Measurements from ENCODE around the gene CDV3. TPM values are rescaled to one million over a fixed set of nuclear protein-coding genes. Genes with fewer than 3 reads are reported as not detected.
"Not testable (repeated sequence)": the region's sequence is repeated elsewhere in the genome, so short reads cannot be mapped to it uniquely, and the experiment has no call there.

CDV3 gene, protein sequence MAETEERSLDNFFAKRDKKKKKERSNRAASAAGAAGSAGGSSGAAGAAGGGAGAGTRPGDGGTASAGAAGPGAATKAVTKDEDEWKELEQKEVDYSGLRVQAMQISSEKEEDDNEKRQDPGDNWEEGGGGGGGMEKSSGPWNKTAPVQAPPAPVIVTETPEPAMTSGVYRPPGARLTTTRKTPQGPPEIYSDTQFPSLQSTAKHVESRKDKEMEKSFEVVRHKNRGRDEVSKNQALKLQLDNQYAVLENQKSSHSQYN
- total RNA-seq, result 275 TPM
- polyA plus RNA-seq, result 10 to 100 TPM; 43.6 to 91.2 (median 60.1) TPM

DNA sequence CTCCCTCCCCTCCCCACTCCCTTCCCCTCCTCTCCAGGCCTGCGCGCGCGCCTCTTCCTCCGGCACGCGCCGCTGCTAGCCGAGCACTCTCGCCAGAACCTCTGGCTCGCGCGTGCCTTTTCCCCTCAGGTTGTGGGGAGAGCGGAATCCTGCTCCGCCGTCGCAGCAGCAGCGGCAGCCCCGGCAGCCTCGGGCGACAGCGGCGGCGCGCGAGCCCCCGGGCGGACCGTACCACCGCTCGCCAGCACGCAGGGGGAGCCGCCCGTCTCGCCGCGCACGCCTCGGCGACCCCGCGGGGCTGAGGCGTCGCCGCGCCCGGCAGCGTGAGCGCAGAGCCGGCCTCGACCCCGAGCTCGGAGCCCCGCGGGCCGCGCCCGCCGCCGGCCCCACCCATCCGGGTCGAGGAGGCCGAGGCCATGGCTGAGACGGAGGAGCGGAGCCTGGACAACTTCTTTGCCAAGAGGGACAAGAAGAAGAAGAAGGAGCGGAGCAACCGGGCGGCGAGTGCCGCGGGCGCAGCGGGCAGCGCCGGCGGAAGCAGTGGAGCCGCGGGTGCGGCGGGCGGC, at the start of gene CDV3:
Gene CDV3 (plus strand): TSS at position 58 of the 566 bp plus-strand sequence. CDS start 359 bp downstream, at position 417.
- peak within 1 kb of the TSS; percentile 99 for H3K27ac Mint-ChIP-seq
- peaks cover 56% of the 10 kb centered on the region for H3K4me1 ChIP-seq (ENCODE audit: control insufficient read depth, insufficient read depth, low read length, poor library complexity, severe bottlenecking)
- peaks cover 30 to 64% (median 49%) of the 10 kb centered on the region in 4 donors for H3K4me1 Mint-ChIP-seq

DNA sequence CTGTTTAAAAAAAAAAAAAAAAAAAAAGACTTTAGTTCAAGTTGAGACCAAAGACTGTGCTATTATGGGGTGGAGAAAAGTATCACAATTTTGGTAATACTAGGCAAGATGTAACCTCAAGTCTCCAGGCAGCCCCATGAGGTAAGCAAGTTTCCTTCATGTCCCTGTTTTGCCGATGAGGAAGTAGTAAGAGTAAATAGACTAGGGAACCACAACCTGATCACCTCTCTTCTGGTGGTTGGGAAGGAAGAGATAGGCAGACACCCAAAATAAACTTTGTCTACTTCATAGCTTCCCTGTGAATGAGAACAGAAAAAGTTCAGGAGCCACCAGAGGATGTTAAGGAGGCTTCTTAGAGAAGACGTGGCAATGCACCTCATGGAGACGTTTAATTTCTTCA, 49.7 kb upstream of the CDV3 start:
- H3K27me3 ChIP-seq (ENCODE audit: control insufficient read depth, insufficient read depth, low read length); H3K4me3 ChIP-seq (ENCODE audit: low read depth, low read length); DNase-seq; ATAC-seq (ENCODE audit: low read depth in 2 of 2); H3K27me3 Mint-ChIP-seq; H3K36me3 ChIP-seq (ENCODE audit: control insufficient read depth, insufficient read depth, low read length); H3K9me3 ChIP-seq (ENCODE audit: control insufficient read depth in 2 of 2, low read length in 2 of 2); H3K4me1 Mint-ChIP-seq; H3K4me3 Mint-ChIP-seq; H3K4me1 ChIP-seq (ENCODE audit: control insufficient read depth, insufficient read depth, low read length, poor library complexity, severe bottlenecking); H3K36me3 Mint-ChIP-seq; H3K9me3 Mint-ChIP-seq; H3K27ac ChIP-seq (ENCODE audit: insufficient read depth, low read length, poor library complexity, severe bottlenecking): not testable (repeated sequence)
- H3K27ac Mint-ChIP-seq, result peak overlapping the region in 1 of 3 donors; percentile 48

More for the DNA sequence above, at the start of gene CDV3:
- Mint-ChIP-seq H3K36me3 (peaks cover 33% of the 10 kb centered on the region), H3K4me3 (peak within 1 kb of the TSS; percentile 92 to 97 (median 94)), H3K27me3 (no peaks in the 10 kb centered on the region), H3K9me3 (no peaks in the 10 kb centered on the region)
- no peak for DNase-seq
- Histone ChIP-seq H3K36me3 (ENCODE audit: control insufficient read depth, insufficient read depth, low read length) (peaks cover 25% of the 10 kb centered on the region), H3K27ac (ENCODE audit: insufficient read depth, low read length, poor library complexity, severe bottlenecking) (peak within 1 kb of the TSS; percentile 93), H3K4me3 (ENCODE audit: low read depth, low read length) (peak within 1 kb of the TSS; percentile 100), H3K9me3 (ENCODE audit: control insufficient read depth in 2 of 2, low read length in 2 of 2) (no peaks in the 10 kb centered on the region), H3K27me3 (ENCODE audit: control insufficient read depth, insufficient read depth, low read length) (no peaks in the 10 kb centered on the region)
- peak; percentile 54 to 56 for ATAC-seq (ENCODE audit: low read depth in 2 of 2)

DNA sequence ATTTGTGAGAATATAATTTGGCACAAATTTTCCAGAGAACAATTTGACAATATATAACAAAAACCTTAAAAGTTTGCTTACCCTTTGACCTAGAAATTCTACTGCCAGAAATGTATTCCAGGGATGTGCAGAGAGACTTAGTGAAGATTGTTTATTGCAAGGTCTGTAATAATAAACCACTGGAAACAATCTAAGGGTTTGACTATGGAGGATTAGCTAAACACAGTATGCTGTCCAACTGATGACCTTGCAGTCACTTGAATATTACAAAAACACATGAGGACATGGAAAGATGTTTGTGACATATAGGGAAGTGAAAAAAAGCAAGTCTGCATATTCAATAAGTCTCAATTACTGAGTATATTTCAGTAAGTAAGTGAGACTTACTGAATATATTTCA, 48.1 kb upstream of the CDV3 start:
- Mint-ChIP-seq H3K4me3 (no peak overlapping the region), H3K27me3 (peaks cover 5% of the 10 kb centered on the region), H3K27ac (no peak overlapping the region), H3K9me3 (peaks cover 0 to 4% (median 0%) of the 10 kb centered on the region in 7 donors), H3K36me3 (no peaks in the 10 kb centered on the region), H3K4me1 (peaks cover 0 to 2% (median 0%) of the 10 kb centered on the region in 4 donors)
- no peak overlapping the region for H3K4me3 ChIP-seq (ENCODE audit: low read depth, low read length)
- no peaks in the 10 kb centered on the region for H3K36me3 ChIP-seq (ENCODE audit: control insufficient read depth, insufficient read depth, low read length)
- no peak overlapping the region for H3K27ac ChIP-seq (ENCODE audit: insufficient read depth, low read length, poor library complexity, severe bottlenecking)
- H3K4me1 ChIP-seq (ENCODE audit: control insufficient read depth, insufficient read depth, low read length, poor library complexity, severe bottlenecking), result no peaks in the 10 kb centered on the region
- ATAC-seq (ENCODE audit: low read depth in 2 of 2) (no peak), DNase-seq (no peak)
- peaks cover 0 to 6% of the 10 kb centered on the region in 2 experiments for H3K9me3 ChIP-seq (ENCODE audit: control insufficient read depth in 2 of 2, low read length in 2 of 2)
- H3K27me3 ChIP-seq (ENCODE audit: control insufficient read depth, insufficient read depth, low read length), result no peaks in the 10 kb centered on the region

DNA sequence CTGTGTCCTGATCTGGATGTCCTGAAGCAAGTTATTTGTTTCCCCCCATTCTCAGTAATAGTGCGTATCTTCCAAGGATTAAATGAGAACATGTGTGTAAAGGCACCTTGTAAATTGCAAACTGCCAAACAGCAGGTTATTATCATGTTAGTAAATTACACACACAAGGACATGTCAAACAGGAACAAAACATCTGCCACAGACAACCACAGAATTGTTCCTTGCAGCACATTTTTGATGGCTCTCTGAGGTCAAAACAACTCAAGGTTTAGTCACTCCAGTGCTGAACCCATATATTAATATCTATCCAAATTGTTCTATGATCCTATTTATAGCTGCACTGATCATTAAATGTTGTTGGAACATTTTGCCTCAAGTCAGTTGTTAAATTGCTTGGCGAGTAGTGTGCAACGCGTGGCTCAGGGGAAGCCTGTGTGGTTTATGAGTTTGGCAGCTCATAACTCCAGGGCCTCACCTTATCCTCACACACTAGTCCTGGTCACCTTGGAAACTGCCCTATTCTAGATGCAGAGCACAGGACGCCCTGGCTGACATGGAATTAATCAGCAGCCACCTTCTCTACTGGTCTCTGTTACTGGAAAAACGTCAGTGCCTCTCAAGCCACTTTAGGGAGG, 46.3 kb upstream of the CDV3 start:
- H3K36me3 Mint-ChIP-seq, result no peaks in the 10 kb centered on the region
- H3K27me3 Mint-ChIP-seq, result peaks cover 5% of the 10 kb centered on the region
- no peak overlapping the region for H3K27ac Mint-ChIP-seq
- Histone ChIP-seq H3K27me3 (ENCODE audit: control insufficient read depth, insufficient read depth, low read length) (no peaks in the 10 kb centered on the region), H3K36me3 (ENCODE audit: control insufficient read depth, insufficient read depth, low read length) (no peaks in the 10 kb centered on the region), H3K9me3 (ENCODE audit: control insufficient read depth in 2 of 2, low read length in 2 of 2) (peaks cover 0 to 6% of the 10 kb centered on the region in 2 experiments), H3K27ac (ENCODE audit: insufficient read depth, low read length, poor library complexity, severe bottlenecking) (no peak overlapping the region), H3K4me1 (ENCODE audit: control insufficient read depth, insufficient read depth, low read length, poor library complexity, severe bottlenecking) (no peaks in the 10 kb centered on the region), H3K4me3 (ENCODE audit: low read depth, low read length) (no peak overlapping the region)
- peaks cover 0 to 4% (median 0%) of the 10 kb centered on the region in 7 donors for H3K9me3 Mint-ChIP-seq
- no peak overlapping the region for H3K4me3 Mint-ChIP-seq
- peaks cover 0 to 2% (median 0%) of the 10 kb centered on the region in 4 donors for H3K4me1 Mint-ChIP-seq
- ATAC-seq (ENCODE audit: low read depth in 2 of 2) (no peak), DNase-seq (no peak)

DNA sequence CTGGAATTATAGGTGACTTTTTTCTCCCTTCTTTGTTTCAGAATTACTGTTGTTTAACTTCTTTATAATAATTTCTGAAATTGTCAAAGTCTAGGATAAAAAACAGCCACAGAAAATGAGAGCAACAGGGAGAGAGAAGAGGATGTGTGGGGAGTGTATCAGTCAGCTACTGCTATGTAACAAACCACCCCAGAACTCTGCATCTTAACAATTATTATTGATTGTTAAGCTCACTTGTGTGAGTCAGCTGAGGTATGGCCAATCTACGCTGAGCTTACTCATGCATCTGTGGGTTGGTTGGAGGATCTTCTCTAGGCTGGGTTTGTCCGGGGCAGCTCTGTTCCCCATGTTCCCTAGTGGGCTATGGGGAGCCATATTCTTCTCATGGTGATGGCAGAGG, 43.7 kb upstream of the CDV3 start:
- Mint-ChIP-seq H3K4me1 (no peaks in the 10 kb centered on the region), H3K4me3 (no peak overlapping the region), H3K27ac (peak overlapping the region in 1 of 3 donors; percentile 1), H3K27me3 (peaks cover 5% of the 10 kb centered on the region), H3K36me3 (no peaks in the 10 kb centered on the region), H3K9me3 (peaks cover 0 to 6% (median 0%) of the 10 kb centered on the region in 7 donors)
- ATAC-seq (ENCODE audit: low read depth in 2 of 2) (no peak), DNase-seq (no peak)
- Histone ChIP-seq H3K27me3 (ENCODE audit: control insufficient read depth, insufficient read depth, low read length) (no peaks in the 10 kb centered on the region), H3K27ac (ENCODE audit: insufficient read depth, low read length, poor library complexity, severe bottlenecking) (no peak overlapping the region), H3K9me3 (ENCODE audit: control insufficient read depth in 2 of 2, low read length in 2 of 2) (peaks cover 0 to 6% of the 10 kb centered on the region in 2 experiments), H3K4me3 (ENCODE audit: low read depth, low read length) (no peak overlapping the region), H3K36me3 (ENCODE audit: control insufficient read depth, insufficient read depth, low read length) (no peaks in the 10 kb centered on the region), H3K4me1 (ENCODE audit: control insufficient read depth, insufficient read depth, low read length, poor library complexity, severe bottlenecking) (no peaks in the 10 kb centered on the region)

DNA sequence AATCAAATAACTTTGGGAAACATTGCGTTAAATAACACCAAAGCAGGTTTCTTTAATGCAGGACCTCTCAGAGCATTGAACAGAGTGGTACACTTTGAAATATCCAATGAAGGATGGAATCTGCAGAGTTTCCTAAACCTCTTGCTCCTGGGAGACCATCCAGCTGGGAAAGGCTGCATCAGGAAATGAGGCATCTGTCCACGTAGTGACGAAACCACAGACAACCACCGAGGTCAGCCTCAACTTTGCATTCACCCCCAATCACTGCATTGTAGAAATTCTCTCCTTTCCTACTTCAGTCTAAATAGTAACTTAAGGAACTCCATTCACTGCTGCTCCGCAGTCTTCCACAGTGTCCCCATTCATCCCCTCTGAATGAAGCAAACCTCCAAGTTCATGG, 41.5 kb upstream of the CDV3 start:
- H3K27me3 ChIP-seq (ENCODE audit: control insufficient read depth, insufficient read depth, low read length), result no peaks in the 10 kb centered on the region
- Mint-ChIP-seq H3K27me3 (no peaks in the 10 kb centered on the region), H3K9me3 (peaks cover 0 to 6% (median 0%) of the 10 kb centered on the region in 7 donors), H3K36me3 (no peaks in the 10 kb centered on the region), H3K27ac (no peak overlapping the region), H3K4me3 (no peak overlapping the region), H3K4me1 (no peaks in the 10 kb centered on the region)
- H3K9me3 ChIP-seq (ENCODE audit: control insufficient read depth in 2 of 2, low read length in 2 of 2), result peaks cover 0 to 6% of the 10 kb centered on the region in 2 experiments
- no peak overlapping the region for H3K27ac ChIP-seq (ENCODE audit: insufficient read depth, low read length, poor library complexity, severe bottlenecking)
- H3K4me1 ChIP-seq (ENCODE audit: control insufficient read depth, insufficient read depth, low read length, poor library complexity, severe bottlenecking), result no peaks in the 10 kb centered on the region
- H3K36me3 ChIP-seq (ENCODE audit: control insufficient read depth, insufficient read depth, low read length), result no peaks in the 10 kb centered on the region
- DNase-seq, result no peak
- H3K4me3 ChIP-seq (ENCODE audit: low read depth, low read length), result no peak overlapping the region
- no peak for ATAC-seq (ENCODE audit: low read depth in 2 of 2)

DNA sequence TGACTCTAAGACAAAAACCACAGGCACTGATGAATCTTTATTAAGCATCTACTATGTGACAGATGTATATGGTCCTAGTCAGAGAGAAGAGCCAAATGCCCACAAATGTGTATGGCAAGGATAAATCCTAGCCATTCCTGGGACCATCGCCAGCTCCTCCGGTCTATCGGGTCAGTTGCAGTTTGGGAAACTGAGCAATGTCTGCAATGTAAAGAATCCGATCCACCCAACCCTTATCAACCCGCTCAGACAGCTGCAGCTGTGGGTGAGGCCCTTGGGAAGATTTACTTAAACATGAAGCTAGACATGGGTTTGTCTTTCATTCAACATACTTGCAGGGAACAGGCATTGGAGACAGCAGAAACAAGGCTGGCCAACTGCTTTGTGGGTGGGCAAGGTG, 40.5 kb upstream of the CDV3 start:
- peaks cover 0 to 6% of the 10 kb centered on the region in 2 experiments for H3K9me3 ChIP-seq (ENCODE audit: control insufficient read depth in 2 of 2, low read length in 2 of 2)
- no peaks in the 10 kb centered on the region for H3K4me1 Mint-ChIP-seq
- no peak overlapping the region for H3K4me3 ChIP-seq (ENCODE audit: low read depth, low read length)
- H3K27me3 Mint-ChIP-seq, result no peaks in the 10 kb centered on the region
- DNase-seq (no peak), ATAC-seq (ENCODE audit: low read depth in 2 of 2) (no peak)
- H3K27ac ChIP-seq (ENCODE audit: insufficient read depth, low read length, poor library complexity, severe bottlenecking), result no peak overlapping the region
- peak overlapping the region in 1 of 3 donors; percentile 23 for H3K27ac Mint-ChIP-seq
- H3K4me3 Mint-ChIP-seq, result no peak overlapping the region
- no peaks in the 10 kb centered on the region for H3K27me3 ChIP-seq (ENCODE audit: control insufficient read depth, insufficient read depth, low read length)
- H3K36me3 Mint-ChIP-seq, result no peaks in the 10 kb centered on the region
- peaks cover 0 to 6% (median 0%) of the 10 kb centered on the region in 7 donors for H3K9me3 Mint-ChIP-seq
- H3K4me1 ChIP-seq (ENCODE audit: control insufficient read depth, insufficient read depth, low read length, poor library complexity, severe bottlenecking), result no peaks in the 10 kb centered on the region
- H3K36me3 ChIP-seq (ENCODE audit: control insufficient read depth, insufficient read depth, low read length), result no peaks in the 10 kb centered on the region

Data from CD4-positive, CD25-positive, alpha-beta regulatory T cell (primary cell).